H1 (cell line): ENCODE measurements around the gene FAM209A.

Experiments
- CTCF ChIP-seq, 3 experiments: IDR thresholded peaks; 1 replicate in 2 of 3; 2 replicates in 1 of 3; pipeline versions ENCODE4 v1.5.1 to v1.6.1; 2011; ENCODE audit warnings: low read length in 3 of 3, mild to moderate bottlenecking in 3 of 3, inconsistent platforms in 2 of 3, low read depth in 1 of 3, moderate library complexity in 1 of 3; ENCODE audit not compliant: insufficient read depth in 1 of 3; ENCODE audit errors: control extremely low read depth in 1 of 3
- POLR2A ChIP-seq, 2 experiments: IDR thresholded peaks; 1 replicate in 1 of 2; 2 replicates in 1 of 2; pipeline ENCODE4 v1.6.1; 2011; ENCODE audit warnings: low read depth in 2 of 2, low read length in 2 of 2, mild to moderate bottlenecking in 2 of 2; ENCODE audit errors: control extremely low read depth in 1 of 2
- SP1 ChIP-seq: IDR thresholded peaks from 2 replicates; pipeline ENCODE4 v1.6.1; 2011; ENCODE audit warnings: low read depth, low read length
- SUZ12 ChIP-seq: fragments of 200-600 bp; sonication (generic); IDR thresholded peaks from 2 replicates; pipeline ENCODE4 v1.6.1; 2012; ENCODE audit warnings: mild to moderate bottlenecking, inconsistent platforms, low read length, moderate library complexity, mixed read lengths

- TF ChIP-seq CTCF (IDR thresholded peaks at IDR 0.05; ENCODE audit: control extremely low read depth in 1 of 3, insufficient read depth in 1 of 3, low read depth in 1 of 3, low read length in 3 of 3) (no peak), POLR2A (IDR thresholded peaks at IDR 0.05; ENCODE audit: control extremely low read depth in 1 of 2, low read depth in 2 of 2, low read length in 2 of 2) (no peak), SUZ12 (no peak), SP1 (no peak)
These were observed 50.1 kb downstream of the FAM209A start for GRCh38 chr20:56574531-56575142.
